Measurements from ENCODE around the gene BHLHE23.

DNA sequence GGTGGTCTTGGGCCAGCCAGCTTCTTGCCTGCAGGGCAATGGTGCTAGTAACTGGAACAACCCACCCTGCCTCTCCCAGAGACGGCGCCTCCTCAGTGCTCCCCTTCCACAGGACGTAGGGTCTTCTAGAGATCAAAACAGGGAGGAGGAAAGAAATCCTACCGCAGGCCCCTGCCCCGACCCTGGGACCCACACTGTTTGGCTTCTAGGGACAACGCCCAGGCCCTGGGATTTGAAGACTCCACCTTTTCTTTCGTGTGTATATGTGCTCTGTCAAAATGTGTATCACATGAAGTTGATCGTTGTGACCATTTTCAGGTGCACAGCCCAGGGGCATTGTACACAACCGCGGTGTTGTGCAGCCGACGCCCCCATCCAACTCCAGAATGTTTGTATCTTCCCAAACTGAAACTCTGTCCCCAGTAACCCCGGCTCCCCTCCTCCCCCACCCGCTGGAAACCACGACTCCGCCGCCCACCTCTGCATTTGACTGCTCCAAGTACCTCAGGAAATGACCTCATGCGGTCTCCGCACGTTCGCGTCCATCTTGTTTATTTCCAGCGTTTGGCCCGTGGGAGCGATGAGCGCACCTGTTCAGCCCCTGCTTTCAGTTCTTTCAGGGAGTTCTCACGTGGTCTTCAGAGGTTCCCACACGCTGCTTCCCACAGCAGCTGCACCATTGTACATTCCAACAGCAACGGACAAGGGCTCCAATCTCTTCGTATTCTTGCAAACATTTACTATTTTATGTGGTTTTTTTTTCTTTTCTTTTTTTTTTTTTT lies 3.4 kb upstream of the BHLHE23 start:
- TF ChIP-seq, protein P1, sequence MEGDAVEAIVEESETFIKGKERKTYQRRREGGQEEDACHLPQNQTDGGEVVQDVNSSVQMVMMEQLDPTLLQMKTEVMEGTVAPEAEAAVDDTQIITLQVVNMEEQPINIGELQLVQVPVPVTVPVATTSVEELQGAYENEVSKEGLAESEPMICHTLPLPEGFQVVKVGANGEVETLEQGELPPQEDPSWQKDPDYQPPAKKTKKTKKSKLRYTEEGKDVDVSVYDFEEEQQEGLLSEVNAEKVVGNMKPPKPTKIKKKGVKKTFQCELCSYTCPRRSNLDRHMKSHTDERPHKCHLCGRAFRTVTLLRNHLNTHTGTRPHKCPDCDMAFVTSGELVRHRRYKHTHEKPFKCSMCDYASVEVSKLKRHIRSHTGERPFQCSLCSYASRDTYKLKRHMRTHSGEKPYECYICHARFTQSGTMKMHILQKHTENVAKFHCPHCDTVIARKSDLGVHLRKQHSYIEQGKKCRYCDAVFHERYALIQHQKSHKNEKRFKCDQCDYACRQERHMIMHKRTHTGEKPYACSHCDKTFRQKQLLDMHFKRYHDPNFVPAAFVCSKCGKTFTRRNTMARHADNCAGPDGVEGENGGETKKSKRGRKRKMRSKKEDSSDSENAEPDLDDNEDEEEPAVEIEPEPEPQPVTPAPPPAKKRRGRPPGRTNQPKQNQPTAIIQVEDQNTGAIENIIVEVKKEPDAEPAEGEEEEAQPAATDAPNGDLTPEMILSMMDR (IDR thresholded peaks at IDR 0.05), result no peak
- TF ChIP-seq POLR2A (IDR thresholded peaks at IDR 0.05), result no peak
